ENCODE data around the gene ELFN1. TPM values are rescaled to one million over a fixed set of nuclear protein-coding genes. Genes with fewer than 3 reads are reported as not detected.

The ELFN1 gene
- total RNA-seq, 3 donors from 2014 or later: 0.26 to 0.44 (median 0.41) TPM

GRCh38 chr7:1624999-1625927, 44.8 kb upstream of the ELFN1 start:
- no peaks in the 10 kb centered on the region for H3K4me1 ChIP-seq (ENCODE audit: low read depth)
- TF ChIP-seq CTCF (IDR thresholded peaks at IDR 0.05): no peak
- intact Hi-C loops (cut with DNase I, micrococcal nuclease): no loop called here
- no peak for ATAC-seq
- H3K36me3 ChIP-seq (ENCODE audit: low read depth): no peaks in the 10 kb centered on the region
- H3K4me3 ChIP-seq: no peak overlapping the region
- no peaks in the 10 kb centered on the region for H3K9me3 ChIP-seq
- DNase-seq: no peak

DNA sequence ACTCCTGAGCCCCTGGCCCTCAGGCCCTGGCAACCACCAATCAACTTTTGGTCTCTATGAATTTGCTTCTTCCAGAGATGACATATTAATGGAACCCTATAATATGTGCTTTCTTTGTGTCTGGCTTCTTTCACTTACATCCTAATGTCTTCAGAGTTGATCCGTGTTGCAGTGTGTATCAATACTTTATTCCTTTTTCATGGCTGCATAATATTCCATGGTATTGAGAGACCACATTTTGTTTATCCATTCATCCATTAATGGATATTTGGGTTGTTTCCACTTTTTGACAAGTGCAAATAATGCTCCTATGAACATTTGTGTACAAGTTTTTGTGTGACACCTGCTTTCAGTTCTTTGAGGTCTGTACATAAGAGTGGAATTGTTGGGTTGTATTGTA, 43.3 kb upstream of the ELFN1 start:
- no peaks in the 10 kb centered on the region for H3K36me3 ChIP-seq (ENCODE audit: low read depth)
- no peaks in the 10 kb centered on the region for H3K4me1 ChIP-seq (ENCODE audit: low read depth)
- DNase-seq: no peak
- ATAC-seq: no peak
- TF ChIP-seq CTCF (IDR thresholded peaks at IDR 0.05): no peak
- intact Hi-C loops (cut with DNase I, micrococcal nuclease): no loop called here
- no peaks in the 10 kb centered on the region for H3K9me3 ChIP-seq
- H3K4me3 ChIP-seq: no peak overlapping the region

GRCh38 chr7:1630700-1631336, 39.3 kb upstream of the ELFN1 start:
- Histone ChIP-seq H3K36me3 (ENCODE audit: low read depth) (no peaks in the 10 kb centered on the region), H3K4me3 (no peak overlapping the region), H3K4me1 (ENCODE audit: low read depth) (no peaks in the 10 kb centered on the region), H3K9me3 (peaks cover 12% of the 10 kb centered on the region)
- ATAC-seq: no peak
- DNase-seq: no peak
- intact Hi-C loops (cut with DNase I, micrococcal nuclease): no loop called here
- TF ChIP-seq CTCF (IDR thresholded peaks at IDR 0.05): no peak

GRCh38 chr7:1631678-1632077, 38.4 kb upstream of the ELFN1 start:
- no peak for TF ChIP-seq CTCF (IDR thresholded peaks at IDR 0.05)
- H3K9me3 ChIP-seq: peaks cover 20% of the 10 kb centered on the region
- H3K4me3 ChIP-seq: no peak overlapping the region
- DNase-seq: peak in 1 of 3 donors; percentile 10
- no peaks in the 10 kb centered on the region for H3K36me3 ChIP-seq (ENCODE audit: low read depth)
- intact Hi-C loops (cut with DNase I, micrococcal nuclease): no loop called here
- H3K4me1 ChIP-seq (ENCODE audit: low read depth): no peaks in the 10 kb centered on the region
- ATAC-seq: no peak

DNA sequence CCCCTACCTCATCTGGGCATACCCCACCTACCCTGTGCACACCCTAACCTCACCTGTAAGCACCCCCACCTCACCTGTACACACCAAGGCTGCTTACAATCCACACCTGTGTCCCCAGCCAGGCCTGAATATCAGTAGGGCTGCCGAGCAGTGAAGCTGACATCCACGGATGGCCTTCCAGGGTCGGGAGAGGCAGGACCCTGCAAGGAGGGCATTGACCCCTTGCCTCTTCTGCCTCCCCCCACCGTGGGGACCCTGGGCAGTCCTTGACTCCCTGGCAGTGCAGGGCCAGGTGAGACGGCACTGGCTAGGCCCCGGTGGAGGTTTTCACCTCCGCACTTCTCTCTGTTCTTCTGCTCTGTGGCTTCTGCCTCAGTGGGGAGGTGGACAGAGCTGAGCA, 37.6 kb upstream of the ELFN1 start:
- ATAC-seq: no peak
- Histone ChIP-seq H3K36me3 (ENCODE audit: low read depth) (no peaks in the 10 kb centered on the region), H3K4me3 (no peak overlapping the region), H3K4me1 (ENCODE audit: low read depth) (no peaks in the 10 kb centered on the region), H3K9me3 (peaks cover 28% of the 10 kb centered on the region)
- intact Hi-C loops (cut with DNase I, micrococcal nuclease): no loop called here
- DNase-seq: peak in 1 of 3 donors; percentile 31
- no peak for TF ChIP-seq CTCF (IDR thresholded peaks at IDR 0.05)
